NCI-H2029 treated with DMSO at 0.1 percent for 48 hours (cell line): ENCODE measurements around the gene NOTUM.

Experiments used
- DNase-seq: peaks from one replicate; lab custom pipeline; 2025; lab: John Stamatoyannopoulos, UW

The NOTUM gene

GRCh38 chr17:81977211-81977808 lies 16.3 kb upstream of the NOTUM start, which contains the start of gene ASPSCR1:
Gene ASPSCR1 (plus strand): TSS chr17:81977629. CDS start chr17:81977647, 18 bp downstream.
- DNase-seq: peak; percentile 35

GRCh38 chr17:81976332-81977210 lies 15.6 kb upstream of the NOTUM start:
- peak; percentile 17 for DNase-seq

DNA sequence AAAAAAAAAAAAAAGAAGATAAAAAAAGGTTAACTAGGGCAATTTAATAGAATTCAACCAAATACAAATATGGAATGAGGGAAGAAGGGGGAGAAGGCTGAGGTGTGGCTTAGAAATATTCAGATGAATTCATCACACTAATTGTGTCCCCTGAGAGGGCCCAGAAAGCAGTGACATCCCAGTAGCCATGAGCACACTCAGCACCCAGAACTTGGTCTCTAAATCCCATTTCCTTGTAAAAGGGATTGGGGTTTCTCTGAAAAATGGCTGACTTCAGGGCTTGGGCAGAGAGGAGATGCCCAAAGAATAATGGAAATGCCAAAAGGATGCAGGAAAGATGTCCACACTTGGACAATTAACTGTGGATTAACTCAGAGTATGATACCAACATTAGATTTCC lies 12.4 kb upstream of the NOTUM start:
- DNase-seq: no peak

DNA sequence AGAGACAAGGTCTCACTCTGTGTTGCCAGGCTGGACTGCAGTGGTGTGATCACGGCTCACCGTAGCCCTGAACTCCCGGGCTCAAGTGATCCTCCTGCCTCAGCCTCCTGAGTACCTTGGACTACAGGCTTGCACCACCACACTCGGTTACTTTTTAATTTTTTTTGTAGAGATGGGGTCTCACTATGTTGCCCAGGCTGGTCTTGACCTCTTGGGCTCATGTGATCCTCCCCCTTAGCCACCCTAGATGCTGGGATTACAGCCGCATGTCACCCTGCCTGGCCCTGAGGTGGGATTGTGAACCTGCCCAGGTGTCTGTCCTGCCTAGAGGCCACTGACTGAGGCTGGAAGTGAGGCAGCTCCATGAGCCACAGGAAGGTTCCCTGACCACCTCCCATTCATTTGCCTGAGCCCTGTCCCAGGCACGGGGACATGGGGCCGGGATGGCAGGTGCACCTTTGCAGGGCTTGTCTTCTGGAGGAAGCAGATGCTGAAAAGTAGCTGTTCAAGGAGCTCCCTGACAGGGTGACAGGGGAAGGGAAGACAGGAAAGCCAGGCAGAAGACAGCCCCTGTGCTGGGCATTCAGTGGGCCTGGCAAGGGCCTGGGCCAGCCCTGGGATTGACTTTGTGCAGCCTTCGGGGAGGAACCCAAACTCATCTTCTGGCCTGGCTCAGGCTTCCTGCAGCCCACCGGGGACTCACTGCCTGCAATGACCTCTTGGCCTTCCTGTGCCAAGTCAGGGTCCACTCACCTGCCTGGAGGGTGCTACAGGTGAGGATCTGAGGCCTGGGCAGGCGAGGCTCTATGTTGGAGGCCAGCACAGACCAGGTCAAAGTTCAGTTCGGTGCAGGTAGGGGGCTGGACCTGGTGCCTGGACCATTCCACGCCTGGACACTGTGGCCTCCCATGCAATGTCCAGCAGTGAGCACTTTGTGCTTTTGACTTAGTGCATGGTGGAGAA lies 8.1 kb upstream of the NOTUM start:
- DNase-seq: no peak

- DNase-seq: no peak
Observed at GRCh38 chr17:81968396-81968745, 7.4 kb upstream of the NOTUM start.

DNA sequence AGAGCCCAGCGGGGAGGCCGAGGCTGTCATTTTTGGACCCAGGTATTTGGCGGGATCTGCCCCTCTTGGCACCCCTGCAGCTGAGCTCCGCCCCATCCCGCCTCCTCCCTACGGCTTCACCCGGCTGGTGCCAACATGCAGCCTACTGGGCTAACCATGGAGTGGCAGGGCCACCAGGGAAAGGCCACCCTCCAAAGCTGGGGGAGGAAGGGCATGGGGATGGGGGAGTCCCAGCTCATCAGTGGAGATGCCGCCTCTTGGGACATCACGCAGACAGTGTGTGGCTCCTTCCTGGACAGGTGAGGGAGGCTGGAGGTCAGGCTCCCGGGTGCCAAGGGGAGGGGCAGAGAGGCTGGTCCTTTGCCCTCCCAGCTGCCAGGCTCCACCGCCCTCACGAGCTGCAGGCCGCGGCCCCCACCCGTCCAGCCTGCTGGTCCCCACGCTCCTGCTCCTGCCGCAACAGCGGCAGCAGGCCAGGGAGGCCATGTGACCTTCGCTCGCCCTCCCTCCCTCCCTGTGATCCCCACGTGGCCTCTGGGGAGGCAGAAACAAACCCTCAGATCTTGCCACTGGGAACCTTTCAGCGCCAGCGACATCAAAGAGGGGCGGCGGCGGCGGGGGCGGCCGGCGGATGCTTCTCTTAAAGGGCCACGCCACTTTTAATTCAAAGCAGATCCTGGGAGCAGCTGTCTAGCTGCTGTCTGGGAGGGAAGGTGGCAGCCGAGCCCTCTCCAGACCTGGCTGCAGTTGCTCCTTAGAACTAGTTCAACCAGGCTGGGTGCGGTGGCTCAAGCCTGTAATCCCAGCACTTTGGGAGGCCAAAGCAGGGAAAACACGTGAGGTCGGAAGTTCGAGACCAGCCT lies 6.8 kb upstream of the NOTUM start:
- DNase-seq: no peak

- DNase-seq: no peak
Observed at GRCh38 chr17:81967244-81967532, 6.2 kb upstream of the NOTUM start.

GRCh38 chr17:81966343-81967243 lies 5.6 kb upstream of the NOTUM start:
- no peak for DNase-seq

GRCh38 chr17:81964081-81964849 lies 3.3 kb upstream of the NOTUM start:
- no peak for DNase-seq

- no peak for DNase-seq
Observed at GRCh38 chr17:81962499-81963441, 1.8 kb upstream of the NOTUM start.

GRCh38 chr17:81961521-81962498 lies 823 bp upstream of the NOTUM start:
- no peak for DNase-seq

- no peak for DNase-seq
Observed at GRCh38 chr17:81960130-81960958, 643 bp downstream of the NOTUM start.

DNA sequence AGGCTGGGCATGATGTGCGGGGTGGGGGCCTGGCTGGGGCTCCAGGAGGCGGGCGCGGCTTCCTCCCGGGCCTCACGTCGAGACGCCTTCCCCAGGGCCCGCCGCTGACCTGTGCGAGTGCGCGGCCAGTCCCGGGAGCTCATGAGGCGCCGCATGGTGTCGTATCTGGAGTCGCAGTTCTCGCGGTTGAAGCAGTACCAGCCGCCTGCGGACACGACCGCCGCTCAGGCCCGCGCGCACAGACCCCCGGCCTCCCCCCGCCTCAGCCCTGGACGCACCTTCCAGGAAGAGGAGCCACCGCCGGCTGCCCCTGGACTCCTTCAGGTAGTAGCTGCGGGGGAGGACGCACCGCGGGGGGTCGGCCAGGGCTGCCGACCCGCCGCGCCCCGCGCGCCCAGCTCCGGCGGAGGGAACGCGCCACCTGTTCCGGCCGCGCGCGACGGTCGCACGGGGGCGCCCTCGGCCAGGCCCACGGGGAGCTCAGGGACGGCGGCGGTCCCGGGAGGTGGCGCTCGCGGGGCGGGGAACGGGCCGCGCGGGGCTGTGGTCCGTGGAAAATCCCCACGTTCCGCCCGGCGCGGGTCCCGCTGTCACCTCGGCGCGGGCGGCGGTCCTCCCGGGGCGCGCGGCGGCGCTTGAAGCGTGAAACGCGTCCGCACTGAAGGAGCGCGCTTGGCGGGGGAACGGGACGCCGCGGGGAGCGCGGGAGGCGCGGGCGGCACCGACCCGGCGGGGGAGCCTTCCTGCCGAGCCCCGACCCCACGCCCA lies 1.4 kb downstream of the NOTUM start:
- DNase-seq: no peak

DNA sequence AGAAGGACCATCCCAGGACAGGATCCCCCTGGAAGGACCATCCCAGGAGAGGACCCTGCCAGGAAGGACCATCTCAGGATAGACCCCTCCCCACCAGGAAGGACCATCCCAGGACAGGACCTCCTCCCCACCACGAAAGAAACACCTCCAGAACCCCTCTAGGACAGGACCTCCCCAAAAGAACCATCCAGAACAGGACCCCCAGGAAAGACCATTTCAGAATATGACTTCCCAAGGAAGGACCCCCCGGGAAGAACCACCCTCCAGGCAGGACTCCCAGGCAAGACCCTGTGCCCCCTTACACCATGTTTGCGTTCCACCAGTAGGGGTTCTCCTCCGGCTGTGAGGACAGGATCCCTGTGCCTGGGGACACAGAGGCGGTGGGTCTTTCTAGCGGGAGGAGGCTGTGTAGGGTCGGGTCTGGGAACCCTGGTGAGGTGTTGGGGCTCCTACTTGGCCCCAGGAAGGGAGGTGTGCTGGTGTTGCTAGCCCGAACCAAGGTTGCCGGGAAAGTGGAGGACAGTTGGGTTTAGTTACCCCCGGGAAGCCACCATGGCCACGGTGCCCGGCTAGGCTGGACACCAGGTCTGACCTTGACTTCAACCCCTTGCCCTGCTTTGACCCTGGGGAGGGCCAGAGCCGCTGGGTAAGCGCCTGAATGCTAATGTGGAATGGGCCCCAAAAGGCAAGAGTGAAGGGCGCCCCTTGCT lies 2.2 kb downstream of the NOTUM start:
- no peak for DNase-seq
